SH-SY5Y (cell line): ENCODE measurements around the gene PRUNE1.

Experiments used
- GATA2 ChIP-seq: IDR thresholded peaks from 2 replicates; pipeline ENCODE4 v1.6.1; 2011; ENCODE audit warnings: mild to moderate bottlenecking, low read depth, low read length
- GATA3 ChIP-seq: IDR thresholded peaks from 2 replicates; pipeline ENCODE4 v1.6.1; 2011; ENCODE audit warnings: low read depth, mild to moderate bottlenecking, low read length, moderate library complexity

DNA sequence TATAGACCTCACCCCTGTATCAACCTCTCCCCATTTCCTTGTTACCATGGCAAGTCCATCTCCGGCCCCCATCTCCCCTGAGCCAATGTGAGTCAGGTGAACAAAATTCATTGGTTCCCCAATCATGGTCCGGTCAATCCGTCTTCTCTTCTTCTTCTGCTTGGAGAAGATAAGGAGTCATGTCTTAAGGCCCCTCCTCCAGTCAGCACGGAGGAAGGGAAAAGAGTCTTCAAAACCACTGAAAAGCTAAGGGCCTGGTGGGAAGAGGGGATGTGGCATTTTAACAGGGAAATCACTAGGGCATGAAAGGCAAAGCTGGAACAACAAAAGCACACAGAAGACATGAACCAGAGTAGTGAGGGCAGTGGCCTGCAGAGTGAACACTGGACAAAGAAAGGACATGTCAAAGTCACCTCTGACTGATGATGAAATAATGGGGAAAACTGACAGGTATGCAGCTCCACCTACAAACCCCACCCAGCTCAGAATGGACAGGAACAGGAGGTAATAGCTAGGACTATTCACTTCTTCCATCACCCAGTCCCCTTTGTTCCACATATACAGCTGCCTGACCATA is 46.8 kb downstream of the PRUNE1 start:
- TF ChIP-seq GATA2, result no peak
- no peak for TF ChIP-seq GATA3
